Esophagus mucosa (tissue), 1 donor: ENCODE data around the gene CLIC4. TPM values are rescaled to one million over a fixed set of nuclear protein-coding genes. Genes with fewer than 3 reads are reported as not detected.
"Not testable (repeated sequence)": the region's sequence is repeated elsewhere in the genome, so short reads cannot be mapped to it uniquely, and the experiment has no call there.

Experiments
- ATAC-seq: fragments of 200-7000 bp; cut with Tn5 transposase; one replicate; pipeline ENCODE4 v1.9.1; 2020
- total RNA-seq: library from RNA; stranded (reverse); gene quantifications from one replicate; pipeline ENCODE4 v1.2.4, GENCODE V29; 2023
- donor health status: DM: yes; HTN: yes; CAD: no.

Gene CLIC4
- total RNA-seq, 1 donor from 2014 or later, result 56.8 TPM

DNA sequence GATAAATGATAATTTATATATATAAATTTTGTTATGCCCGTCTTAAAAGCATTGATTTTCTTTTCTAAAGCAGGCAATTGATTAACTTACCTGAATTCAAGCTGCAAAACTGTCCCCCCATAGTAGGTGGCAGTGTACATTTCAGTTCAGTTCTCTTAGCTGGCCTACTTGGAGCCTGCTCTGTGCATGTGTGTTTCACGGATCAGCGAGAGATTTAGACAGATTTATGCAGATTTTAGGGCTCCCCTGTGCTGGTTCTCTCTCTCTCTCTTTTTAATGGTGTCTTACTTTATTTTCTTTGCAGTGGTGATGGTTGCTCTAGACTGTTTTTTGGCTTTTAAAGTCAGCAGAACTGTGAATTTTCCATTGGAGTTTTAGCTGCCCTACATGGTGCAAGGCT, 30.7 kb downstream of the CLIC4 start:
- ATAC-seq, result no peak

DNA sequence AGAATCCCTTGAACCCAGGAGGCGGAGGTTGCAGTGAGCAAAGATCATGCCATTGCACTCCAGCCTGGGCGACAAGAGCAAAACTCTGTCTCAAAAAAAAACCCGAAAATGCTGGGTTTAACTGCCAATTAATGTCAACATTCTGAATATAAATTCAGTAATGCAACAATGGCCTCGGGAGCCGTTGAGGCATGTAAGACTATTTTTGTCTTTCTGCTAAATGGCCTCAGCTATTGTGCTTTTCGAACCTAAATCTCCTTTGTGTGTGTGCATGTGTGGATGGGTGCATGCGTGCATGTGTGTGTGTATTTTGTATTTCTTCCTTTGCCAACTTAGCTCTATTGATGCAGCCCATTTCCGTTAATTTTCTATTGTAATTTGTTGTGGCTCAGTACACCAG, 31.6 kb downstream of the CLIC4 start:
- no peak for ATAC-seq

DNA sequence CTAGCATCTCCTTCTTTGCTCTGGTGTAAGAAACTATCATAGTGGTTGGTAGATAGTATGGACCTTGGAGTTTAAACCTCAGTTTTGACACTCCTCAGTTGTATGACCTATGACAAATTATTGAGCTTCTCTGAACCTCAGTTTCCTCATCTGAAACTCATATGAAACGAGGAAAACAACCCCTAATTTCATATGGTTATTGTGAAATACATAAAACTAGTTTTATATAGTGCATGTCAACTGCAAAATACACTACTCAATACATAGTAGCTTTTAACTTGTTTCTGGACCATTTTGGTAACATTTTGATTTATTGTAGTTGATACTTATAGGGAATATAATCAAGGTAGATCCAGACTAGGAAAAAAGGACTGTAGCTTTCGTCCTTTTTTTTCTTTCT, 32.9 kb downstream of the CLIC4 start:
- ATAC-seq, result no peak

DNA sequence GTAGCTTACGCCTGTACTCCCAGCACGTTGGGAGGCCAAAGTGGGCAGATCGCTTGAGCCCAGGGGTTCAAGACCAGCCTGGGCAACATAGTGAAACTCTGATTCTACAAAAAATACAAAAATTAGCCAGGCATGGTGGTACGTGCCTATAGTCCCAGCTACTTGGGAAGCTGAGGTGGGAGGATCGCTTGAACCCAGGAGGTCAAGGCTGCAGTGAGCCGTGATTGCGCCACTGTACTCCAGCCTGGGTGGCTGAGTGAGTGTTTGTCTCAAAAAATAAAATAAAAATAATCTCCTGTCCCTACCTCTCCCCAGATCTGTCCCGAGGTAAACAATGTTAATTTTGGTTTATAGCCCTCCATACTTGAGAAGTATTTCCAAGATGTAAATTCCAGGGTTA, 34.0 kb downstream of the CLIC4 start:
- not testable (repeated sequence) for ATAC-seq

DNA sequence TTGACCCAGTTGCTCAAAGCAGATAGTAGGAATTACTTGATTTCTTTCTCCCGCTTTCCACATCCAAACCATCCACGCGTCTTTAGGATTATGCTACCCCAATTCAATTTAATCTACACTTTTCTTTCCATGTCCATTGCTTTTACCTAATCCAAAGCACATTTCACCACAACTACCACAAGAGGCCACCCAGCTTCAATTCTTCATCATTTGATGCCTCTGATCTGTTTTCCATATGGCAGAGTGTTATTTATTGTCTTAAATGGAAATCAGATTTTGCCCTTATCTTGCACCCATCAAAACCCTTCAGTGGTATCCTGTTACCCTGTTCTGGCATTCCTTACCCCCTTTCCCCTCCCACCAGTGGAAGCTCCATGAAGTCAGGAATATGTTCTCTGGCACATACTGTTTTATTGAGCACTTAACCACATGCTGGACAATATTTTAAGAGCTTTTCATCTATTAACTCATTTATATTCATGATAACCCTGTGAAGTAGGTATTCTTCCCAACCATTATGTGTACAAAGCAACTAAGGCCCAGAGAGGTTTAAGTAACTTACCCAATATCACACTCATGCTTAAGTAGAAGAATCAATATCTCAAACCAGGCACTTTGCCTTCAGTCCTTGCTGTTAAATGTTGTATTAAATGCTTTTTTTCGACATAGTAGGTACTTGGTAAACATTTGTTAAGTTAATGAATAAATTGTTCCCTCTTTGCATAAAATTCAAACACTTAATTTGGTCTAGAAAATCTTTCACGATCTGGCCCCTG, 34.6 kb downstream of the CLIC4 start:
- no peak for ATAC-seq

DNA sequence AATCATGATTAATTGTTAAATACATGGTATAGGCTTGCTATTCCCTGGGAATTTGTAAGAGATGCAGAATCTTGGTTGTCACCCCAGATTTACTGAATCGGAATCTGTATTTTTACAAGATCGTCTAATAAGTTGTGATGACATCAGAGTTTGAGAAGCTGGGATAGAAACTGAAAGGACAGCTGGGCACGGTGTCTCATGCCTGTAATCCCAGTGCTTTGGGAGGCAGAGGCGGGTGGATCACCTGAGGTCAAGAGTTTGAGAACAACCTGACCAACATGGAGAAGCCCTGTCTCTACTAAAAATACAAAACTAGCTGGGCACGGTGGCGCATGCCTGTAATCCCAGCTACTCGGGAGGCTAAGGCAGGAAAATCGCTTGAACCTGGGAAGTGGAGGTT, 35.4 kb downstream of the CLIC4 start:
- ATAC-seq, result not testable (repeated sequence)

DNA sequence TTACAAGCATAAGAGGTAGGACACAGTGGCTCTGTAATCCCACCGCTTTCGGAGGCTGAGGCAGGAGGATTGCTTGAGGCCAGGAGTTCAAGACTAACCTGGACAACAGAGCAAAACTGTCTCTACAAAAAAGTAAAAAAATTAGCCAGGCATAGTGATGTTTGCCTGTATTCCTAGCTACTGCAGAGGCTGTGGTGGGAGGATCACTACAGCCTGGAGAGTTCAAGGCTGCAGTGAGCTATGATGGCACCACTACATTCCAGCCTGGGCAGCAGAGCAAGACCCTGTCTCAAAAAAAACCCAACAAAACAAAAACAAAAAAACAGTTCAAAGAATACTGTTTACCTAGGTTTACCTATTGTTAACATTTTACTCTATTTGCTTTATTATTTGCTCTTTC, 37.4 kb downstream of the CLIC4 start:
- no peak for ATAC-seq

DNA sequence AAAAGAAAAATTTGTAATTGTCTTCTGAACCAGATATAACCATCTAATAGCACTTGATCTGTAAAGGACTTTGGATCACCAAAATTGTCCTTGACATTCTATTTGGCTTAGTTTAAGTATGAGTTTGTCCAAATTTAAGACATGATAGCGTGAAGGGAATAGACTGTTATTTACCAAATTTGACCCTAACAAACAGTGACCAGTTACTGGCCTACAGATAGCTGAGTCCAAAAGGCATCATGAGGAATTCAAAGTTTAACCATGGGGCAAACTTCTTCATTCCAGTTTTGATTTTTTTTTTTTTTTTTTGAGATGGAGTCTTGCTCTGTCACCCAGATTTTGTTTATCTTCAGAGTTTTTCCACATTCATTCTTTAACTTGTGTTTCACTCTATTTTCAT, 38.5 kb downstream of the CLIC4 start:
- no peak for ATAC-seq

DNA sequence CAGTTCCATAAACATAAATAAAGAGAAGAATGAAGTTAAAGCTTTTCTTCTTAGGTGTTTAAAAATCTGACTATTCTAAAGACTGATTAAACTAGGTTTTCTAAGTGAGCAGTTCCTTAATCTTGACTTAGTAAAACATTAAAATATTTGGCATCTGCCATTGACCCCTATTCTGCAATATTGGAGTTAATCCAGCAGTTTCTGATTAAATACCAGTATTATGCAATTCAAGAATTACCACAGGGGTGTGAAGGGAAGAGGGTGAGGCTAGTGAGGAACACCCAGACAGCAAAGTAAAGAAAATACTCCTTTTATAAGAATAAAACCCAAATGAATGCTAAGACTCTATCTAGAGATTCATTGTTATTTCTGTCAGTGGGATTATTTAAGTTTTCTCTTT, 40.9 kb downstream of the CLIC4 start:
- peak; percentile 31 for ATAC-seq

DNA sequence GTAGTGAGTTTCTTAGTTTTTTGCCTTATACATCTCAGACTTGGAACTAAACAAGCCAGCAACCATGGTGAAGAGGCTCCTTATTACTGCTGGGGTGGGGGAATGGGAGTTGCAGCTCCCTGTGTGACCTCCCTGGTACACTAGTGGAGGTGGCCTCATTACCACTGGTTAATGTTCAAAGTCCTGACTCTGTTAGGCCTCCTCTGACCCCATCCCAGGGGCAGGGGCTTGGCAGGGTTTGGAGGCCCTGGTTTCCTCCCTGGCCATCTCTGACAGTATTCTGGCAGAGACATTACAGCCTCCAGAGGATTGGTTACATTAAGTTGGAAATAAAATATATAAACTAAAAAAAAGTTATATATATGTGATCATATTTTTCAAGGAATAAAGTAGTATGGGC, 45.2 kb downstream of the CLIC4 start:
- ATAC-seq, result no peak

DNA sequence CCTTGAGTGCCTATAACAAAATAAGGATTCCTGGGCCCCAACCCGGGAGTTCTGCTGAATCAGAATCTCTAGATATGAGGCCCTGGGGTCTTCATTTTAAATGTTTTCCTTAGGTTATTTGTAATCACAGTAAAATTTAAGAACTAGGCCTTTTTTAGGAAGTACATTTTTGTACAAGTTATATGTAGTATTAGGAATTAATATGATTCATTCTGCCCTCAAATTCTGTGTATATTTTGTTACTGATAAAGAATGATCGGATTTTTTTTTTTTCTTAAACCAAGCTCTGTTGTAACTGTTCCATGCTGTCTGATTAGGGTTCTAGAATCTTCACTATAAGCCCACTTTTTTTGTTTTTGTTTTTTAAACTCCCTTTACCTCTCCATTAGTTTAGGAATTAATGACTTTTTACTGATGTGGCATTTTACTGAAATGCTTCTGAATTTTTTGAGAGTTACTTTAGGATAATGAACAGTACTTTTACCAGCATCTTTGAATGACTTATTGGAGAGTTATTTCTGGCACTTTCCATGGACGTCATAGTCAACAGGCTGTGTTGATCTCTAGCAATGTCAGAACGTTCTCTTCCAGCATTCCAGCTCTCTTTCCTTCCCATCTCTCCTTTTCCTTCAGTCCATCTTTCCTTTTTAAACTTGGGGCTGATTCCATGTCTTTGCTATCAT, 48.3 kb downstream of the CLIC4 start:
- no peak for ATAC-seq

DNA sequence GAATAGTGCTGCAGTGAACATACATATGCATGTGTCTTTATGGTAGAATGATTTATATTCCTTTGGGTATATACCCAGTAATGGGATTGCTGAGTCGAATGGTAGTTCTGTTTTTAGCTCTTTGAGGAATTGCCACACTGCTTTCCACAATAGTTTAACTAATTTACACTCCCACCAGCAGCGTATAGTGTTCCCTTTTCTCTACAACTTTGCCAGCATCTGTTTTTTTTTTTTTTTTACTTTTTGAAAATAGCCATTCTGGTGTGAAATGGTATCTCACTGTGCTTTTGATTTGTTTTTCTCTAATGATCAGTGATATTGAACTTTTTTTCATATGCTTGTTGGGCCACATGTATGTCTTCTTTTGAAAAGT, 48.9 kb downstream of the CLIC4 start:
- not testable (repeated sequence) for ATAC-seq

DNA sequence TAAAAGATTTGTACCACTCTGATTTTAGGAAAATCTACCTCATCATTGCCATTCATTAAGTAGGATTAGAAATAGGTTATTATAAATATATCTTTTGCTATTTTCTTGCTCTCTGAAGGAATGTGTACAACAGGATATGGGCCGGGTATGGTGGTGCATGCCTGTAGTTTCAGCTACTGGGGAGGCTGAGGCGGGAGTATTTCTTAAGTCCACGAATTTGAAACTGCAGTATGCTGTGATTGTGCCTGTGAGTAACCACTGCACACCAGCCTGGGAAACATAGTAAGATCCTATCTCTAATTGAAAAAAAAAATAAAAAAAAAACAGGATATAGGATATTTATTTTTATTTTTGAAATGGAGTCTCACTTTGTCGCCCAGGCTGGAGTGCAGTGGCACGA, 50.0 kb downstream of the CLIC4 start:
- no peak for ATAC-seq

DNA sequence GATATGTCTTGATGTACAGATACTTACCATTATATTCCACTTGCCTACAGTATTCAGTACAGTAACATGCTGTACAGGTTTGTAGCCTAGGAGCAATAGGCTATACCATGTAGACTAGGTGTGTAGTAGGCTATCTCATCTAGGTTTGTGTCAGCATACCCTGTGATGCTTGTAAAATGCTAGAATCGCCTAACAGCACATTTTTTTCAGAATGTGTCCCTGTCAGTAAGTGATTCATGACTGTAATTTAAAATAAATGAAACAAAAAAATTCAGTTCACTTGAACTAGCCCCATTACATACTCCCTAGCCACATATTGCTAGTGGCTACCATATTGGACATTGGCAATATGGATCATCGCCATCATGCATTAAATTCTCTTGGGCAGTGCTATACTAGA, 51.3 kb downstream of the CLIC4 start:
- ATAC-seq, result no peak

DNA sequence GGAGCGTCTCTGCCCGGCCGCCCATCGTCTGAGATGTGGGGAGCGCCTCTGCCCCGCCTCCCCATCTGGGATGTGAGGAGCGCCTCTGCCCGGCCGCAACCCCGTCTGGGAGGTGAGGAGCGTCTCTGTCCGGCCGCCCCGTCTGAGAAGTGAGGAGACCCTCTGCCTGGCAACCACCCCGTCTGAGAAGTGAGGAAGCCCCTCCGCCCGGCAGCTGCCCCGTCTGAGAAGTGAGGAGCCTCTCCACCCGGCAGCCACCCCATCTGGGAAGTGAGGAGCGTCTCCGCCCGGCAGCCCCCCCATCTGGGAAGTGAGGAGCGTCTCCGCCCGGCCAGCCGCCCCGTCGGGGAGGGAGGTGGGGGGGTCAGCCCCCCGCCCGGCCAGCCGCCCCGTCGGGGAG, 54.0 kb downstream of the CLIC4 start:
- ATAC-seq, result not testable (repeated sequence)

DNA sequence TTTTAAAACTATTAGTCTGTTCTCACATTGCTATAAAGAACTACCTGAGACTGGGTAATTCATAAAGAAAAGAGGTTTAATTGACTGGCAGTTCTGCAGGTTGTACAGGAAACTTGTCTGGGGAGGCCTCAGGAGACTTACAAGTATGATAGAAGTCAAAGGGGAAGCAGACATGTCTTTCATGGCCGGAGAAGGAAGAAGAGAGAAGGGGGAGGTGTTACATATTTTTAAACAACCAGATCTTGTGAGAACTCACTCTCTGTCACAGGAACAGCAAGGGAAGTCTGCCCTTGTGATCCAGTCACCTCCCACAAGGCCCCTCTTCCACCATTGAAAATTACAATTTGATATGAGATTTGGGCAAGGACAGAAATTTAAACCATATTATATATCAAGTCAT, 55.9 kb downstream of the CLIC4 start:
- ATAC-seq, result no peak

DNA sequence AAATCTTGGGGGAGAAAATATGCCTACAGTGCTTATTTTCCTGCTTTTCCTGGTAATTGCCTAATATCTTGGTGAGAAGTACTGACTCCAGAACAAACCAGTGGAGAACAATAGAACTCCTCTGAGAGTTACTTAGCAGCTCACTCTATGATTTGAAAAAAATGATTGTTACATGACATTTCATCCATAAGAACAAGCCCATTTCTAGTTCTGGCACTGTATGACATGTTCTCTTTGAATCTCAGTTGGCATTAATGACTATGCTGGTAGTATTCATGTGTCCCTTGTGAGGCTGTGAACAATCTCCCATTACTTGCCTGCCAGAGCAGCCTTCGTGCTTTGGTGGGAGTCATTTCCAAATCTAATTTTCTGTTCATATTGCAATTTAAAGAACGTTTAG, 58.0 kb downstream of the CLIC4 start:
- peak; percentile 54 for ATAC-seq

DNA sequence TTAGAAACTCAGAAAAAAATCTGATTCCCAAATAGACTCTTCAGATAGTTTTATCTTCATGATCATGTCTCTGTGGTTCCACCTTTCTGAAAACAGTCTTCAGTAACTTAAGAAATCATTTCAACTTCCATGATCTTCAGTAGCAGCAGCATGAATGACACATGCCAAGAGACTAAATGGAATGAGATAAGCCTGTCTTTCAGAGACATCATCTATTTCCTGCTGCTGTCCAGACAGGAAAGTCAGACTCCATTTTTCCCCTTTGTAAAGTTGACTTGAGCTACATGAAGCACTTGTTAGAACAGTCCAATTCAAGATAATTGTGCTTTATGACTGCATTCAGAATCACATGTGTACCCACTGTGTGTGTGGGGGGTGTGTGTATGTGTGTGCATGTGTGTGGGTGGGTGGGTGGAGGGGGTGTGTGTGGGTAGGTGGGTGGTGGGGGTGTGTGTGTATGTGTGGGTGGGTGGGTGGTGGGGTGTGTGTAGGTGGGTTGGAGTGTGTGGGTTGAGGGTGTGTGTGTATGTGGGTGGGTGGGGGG, 58.8 kb downstream of the CLIC4 start:
- ATAC-seq, result no peak

DNA sequence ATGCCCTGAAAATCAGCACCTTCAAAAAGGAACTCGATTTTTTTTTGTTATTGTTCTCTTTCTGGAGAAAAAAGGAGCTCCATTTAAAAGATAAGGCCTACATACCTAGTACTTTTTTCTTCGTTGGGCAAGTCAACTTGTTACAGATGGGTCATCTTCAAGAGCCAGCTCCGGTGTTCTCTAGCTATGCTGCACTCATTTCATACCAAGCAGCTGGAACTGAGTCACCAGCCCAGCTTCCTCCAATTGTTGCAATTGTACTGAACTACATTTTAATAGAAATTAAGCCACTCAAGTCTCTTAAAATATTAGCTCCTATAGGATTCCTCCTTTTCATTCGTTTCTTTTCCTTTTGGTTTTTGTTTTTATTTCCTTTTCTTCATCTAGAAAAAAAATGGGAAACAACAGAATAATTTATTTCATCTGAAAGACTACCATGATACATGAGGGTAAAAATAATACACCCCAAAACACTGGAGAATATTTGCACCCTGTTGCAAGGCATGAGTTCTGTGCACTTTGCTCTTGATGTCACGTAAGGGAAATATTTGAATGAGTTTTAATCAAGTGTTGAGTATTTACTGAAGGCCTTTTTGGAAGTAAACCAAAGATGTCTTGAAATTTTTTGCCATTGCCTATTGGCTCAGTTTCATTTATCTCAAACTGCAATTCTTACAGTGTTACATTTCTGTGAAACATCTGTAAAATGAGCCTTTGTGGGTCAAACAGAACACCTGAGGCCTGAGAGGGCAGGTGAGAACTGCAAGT, 60.5 kb downstream of the CLIC4 start:
- ATAC-seq, result peak; percentile 38

DNA sequence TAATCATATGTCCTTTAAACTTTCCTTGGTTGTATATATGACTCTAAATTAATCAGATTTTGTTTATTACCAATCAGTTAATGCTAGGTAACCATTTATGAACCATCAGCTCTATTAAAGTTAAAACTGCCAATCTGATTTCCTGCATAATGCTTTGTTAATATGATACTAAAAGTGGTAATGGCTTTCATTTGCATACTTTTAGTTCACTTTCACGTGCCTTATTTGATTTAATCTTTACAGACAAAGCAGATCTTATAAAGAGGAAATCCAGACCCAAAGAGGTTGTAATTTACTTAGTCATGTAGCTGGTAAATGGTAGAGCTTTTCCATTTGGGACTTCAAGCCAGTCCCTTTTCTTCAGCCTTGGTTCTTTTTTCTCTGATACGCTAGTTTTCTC, 61.3 kb downstream of the CLIC4 start:
- ATAC-seq, result no peak

DNA sequence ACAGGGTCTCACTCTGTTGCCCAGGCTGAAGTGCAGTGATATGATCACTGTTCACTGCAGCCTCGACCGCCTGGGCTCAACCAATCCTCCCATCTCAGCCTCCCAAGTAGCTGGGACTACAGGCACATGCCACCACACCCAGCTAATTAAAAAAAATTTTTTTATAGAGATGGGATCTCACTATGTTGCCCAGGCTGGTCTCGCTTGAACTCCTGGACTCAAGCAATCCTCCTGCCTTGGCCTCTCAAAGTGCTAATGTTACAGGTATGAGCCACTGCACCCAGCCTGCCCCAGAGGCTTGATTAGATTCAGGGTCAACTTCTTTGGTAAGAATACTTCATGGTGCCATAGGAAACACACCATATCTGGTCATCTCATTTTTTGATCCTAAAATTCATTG, 66.2 kb downstream of the CLIC4 start:
- not testable (repeated sequence) for ATAC-seq

DNA sequence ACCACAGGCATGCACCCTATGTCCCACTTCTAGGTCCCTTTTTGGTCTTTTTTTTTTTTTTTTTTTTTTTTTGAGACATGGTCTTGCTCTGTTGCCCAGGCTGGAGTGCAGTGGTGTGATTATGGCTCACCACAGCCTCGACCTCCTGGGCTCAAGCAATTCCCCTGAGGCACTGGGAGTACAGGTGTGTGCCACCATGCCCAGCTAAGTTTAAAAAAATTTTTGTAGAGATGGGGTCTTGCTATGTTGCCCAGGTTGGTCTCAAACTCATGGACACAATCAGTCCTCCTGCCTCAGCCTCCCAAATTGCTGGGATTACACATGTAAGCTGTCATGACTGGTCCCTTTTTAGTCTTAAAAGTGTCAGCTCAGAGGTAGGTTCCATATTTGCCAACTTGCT, 75.0 kb downstream of the CLIC4 start:
- ATAC-seq, result not testable (repeated sequence)

DNA sequence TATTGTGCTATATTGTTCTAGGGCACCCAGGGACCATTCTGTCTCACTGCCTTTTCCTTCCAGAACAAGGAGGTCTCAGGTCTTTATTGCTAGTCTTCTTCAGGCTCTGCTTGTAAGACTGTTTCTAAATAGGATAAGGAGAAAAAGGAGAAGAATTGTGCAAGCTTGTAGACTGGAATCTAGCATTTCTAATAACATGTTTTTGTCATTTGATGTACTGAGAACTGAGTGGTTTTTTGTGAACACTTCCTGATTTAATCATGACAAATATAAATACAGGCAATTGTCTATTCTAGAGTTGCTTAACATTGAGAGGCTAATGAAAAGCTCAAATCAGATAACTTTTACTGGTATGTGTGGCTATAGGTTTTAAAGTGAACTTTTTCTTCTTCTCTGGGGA, 77.6 kb downstream of the CLIC4 start:
- no peak for ATAC-seq
